ENCODE measurements around the gene RBBP8.
"Not testable (repeated sequence)": the region's sequence is repeated elsewhere in the genome, so short reads cannot be mapped to it uniquely, and the experiment has no call there.

Gene RBBP8

GRCh38 chr18:22933206-22933965, at the start of gene RBBP8:
Gene RBBP8 (plus strand): TSS chr18:22933328. CDS start chr18:22936852, 3,524 bp downstream.
- DNase-seq = peak; percentile 74

DNA sequence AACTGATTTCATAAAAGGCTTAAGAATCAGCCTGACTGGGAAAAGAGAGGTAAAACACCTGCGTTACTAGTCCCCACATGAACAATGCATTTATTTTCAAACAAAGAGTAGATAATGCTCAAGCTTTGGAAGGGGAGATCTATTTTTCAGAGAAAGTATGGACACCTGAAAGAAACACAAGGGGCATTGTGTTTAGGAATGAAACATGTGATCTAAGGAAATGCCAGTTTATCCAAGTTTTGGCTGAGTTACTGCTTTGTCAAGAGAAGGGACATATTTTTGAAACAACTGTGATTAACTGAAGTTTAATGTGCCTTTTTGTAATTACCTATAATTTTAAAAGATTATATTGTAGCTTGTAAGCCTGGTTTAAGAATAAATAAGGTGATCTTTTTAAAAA, 49.3 kb upstream of the RBBP8 start:
- DNase-seq = no peak

- DNase-seq = not testable (repeated sequence)
Observed at GRCh38 chr18:22885694-22886093, 47.4 kb upstream of the RBBP8 start.

DNA sequence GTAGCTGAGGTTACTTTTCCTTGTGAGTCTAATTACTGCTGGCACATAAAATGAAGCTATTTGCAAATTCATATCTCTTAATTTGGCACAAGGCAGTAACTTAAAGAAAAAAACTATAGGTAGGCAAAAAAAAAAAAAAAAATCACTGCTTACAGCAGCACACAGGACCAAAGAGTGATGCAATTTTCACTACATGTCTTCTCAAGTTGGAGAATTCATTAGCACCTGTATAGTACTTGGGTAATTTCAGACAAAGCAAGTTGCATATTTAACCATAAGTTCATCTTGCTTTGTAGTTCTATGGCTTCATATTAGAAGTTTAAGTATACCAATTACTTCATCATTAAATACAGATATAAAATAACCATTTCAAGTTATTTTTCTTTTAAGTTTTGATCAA, 33.7 kb upstream of the RBBP8 start:
- DNase-seq = no peak

DNA sequence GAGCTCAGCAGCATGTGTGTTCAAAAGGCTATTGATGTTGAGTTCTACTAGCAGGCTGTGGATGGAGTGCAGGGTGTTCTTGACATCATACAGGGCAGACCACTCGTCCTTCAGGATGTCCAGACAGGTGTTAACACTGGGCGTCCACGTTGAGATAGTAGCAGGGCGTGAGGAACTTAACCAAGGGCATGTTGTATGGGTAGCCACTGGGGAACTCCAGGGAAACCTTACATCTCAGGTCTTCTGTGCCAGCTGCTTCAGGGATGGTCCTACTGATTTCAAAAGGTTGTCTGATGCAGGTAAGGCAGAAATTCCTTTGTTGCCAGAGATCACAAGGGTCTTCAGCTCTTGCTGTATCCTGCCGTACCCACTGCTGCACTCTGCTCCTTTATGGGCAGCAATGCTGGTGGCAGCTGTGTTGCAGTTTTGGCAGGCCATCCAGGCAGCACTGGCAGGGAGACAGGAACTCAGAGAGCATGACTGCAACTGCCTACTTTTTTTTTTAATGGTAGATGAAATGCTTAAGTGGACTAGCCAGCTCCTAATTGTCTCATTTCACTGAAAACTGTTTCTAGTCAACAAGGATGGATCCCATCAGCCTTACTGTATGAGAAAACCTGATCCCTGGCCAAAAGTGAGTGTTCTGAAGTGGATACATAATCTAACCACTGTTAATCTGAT, 32.4 kb upstream of the RBBP8 start:
- DNase-seq = no peak

DNA sequence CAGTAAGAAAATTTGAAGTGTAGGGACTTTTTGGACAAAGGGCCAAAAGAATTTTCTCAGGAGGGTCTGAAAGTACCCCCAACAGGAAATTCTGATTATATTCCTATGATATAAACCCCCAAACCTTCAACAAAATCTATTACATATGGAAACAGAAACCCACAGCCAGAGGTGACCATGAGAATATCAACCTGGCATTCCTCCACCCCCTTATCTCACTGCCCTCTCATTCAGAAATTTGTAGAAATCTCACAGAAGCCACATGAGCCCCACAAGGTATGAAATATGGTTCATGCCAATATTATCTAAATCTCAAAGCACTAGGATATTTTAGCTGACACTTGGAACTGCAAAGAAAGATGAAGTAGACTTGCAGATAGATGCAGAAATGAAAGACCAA, 31.0 kb upstream of the RBBP8 start:
- no peak for DNase-seq

DNA sequence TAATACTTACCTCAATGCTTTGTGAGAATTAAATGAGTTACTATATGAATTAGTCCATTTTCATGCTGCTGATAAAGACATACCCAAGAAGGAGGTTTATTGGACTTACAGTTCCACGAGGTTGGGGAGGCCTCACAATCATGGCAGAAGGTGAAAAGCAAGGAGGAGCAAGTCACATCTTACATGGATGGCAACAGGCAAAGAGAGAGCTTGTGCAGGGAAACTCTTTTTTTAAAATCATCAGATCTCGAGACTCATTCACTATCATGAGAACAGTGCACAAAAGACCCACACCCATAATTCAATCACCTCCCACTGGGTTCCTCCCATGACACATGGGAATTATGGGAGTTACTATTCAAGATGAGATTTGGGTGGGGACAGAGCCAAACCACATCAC, 29.9 kb upstream of the RBBP8 start:
- not testable (repeated sequence) for DNase-seq

DNA sequence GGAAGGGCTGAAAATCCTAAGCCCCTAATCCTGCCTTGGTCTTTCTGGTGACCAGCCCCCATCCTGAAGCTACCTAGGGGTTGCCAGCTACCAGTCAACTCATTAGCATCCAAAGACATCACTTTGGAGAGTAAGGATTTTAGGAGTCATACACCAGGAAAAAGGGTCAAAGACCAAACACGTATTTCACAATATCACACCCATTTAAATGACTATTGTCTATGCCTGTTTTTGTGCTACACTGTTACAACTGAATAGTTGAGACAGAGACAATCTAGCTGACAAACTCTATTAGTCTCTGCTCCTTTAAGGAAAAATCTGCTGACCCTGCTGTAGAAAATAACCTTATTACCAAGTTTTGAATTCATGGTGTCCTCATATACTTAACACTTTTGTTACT, 21.0 kb upstream of the RBBP8 start:
- DNase-seq = no peak

- DNase-seq = no peak
Observed at GRCh38 chr18:22912835-22913234, 20.3 kb upstream of the RBBP8 start.

GRCh38 chr18:22913861-22914260, 19.3 kb upstream of the RBBP8 start:
- no peak for DNase-seq

DNA sequence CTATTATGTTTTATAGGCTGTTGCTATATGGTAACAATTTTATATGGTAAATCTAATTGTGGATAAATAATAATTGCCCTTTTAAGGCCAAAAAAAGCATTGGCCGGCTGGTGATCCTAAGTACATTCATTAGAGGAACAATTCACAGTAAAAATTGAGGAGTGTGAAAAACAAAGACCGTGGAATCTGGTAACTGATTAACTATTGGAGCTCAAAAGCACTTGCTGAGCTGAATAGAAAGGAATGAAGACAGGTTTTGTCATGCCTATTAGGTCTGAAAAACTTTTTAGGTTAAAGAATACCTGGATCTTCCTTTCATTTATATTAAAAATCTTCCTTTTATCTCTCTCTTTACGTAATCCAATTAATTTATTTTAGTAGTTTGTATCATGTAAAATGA, 18.5 kb upstream of the RBBP8 start:
- DNase-seq = no peak

GRCh38 chr18:22915337-22915736, 17.8 kb upstream of the RBBP8 start:
- no peak for DNase-seq

DNA sequence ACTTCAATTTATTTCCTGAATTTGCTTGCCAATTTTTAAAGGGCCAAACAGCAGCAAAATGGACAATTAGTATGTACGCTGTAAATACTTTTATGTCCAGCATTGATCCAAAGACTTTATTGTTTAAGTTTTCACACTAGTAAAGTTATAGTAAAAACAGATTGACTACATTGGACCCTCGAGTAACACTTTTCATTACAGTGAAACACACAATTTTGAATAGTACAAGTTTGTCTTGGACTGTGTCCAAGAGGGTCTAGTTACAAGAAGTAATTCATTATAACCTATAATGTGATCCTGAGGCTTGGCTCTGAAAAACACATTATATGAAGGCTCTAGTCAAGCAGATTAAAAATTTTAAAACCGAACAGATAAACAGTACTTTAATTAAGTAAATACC, 11.4 kb upstream of the RBBP8 start:
- DNase-seq = no peak

GRCh38 chr18:22924589-22924988, 8.5 kb upstream of the RBBP8 start:
- no peak for DNase-seq

DNA sequence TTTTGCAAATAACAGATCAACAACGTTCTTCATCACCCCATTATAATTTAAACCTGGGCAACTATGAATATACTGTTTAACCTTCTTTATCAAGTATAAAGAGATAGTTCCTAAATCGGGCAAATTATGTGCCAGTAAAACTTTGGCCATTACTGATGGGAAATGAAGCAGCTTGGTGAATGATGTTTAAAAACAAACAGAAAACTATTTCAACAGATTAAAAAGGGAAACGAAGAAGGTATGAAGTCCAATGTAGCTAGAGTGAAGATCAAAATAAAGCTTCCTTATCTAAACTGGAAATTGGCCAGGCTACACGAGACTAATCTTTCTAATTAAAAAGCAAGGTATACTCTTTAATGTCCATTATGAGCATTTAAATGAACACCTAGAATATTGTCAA, 6.7 kb upstream of the RBBP8 start:
- DNase-seq = no peak

GRCh38 chr18:22928339-22928738, 4.8 kb upstream of the RBBP8 start:
- no peak for DNase-seq

DNA sequence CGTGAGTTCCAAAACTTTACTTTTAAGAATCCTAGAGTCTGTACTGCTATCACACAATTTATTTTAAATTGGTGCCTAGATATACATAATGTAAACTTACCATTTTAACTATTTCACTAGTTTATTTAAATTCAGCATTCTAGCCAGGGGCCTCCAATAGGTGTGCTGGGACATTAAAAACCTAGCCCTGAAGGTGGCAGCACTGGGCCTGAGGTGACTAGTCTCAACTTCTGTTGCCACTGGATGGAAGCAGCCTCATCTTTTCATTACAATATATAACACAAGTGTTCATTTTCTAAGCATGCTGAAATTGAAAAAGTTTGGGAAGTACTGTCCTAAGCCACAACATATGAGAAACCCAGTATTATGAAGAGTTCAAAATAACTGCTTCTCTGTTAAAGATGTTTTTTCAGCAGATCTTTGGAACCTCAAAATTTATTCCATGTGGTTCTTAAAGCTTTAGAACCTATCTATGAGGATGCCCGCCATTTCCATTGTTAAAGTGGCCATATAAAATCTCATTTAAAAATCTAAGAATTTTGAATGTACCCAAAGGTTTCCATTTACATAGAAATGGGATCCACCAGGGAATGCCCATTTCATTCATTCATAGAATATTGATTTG, 2.9 kb upstream of the RBBP8 start:
- peak; percentile 80 for DNase-seq

DNA sequence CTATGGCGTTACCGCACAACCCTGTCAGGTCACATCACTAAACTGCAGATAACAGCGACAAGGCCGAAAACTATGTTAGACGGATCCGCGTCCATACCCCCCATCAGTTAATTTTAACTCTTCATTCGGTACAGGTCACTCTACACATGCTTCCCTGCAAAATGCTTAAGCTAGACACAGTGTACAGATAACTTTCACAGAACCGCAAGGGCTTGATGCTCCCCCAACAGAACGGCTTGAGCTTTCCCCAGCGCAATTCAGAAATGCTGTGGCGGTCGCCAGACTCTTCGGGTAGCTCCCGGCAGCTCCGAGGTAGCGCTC, 283 bp upstream of the RBBP8 start:
- no peak for DNase-seq

- no peak for DNase-seq
Observed at GRCh38 chr18:22933966-22934423, 867 bp downstream of the RBBP8 start.

DNA sequence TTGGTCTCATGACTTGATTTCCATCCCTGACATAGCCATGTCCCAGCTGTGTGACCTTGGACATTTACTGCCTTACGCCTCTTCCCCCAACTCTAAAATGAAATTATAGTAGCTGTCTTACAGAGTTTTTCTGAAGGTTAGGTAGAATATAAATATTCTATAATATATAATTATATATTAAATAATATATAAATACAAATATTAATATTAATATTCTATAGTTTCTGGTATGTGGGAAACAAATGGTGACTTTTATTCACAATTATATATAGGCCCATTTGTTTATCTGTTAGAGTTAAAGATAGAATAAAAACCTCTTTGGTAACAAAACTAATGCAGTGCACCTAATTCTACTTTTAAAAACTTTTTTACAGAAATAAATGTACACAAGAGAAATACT, 1.7 kb downstream of the RBBP8 start:
- no peak for DNase-seq

DNA sequence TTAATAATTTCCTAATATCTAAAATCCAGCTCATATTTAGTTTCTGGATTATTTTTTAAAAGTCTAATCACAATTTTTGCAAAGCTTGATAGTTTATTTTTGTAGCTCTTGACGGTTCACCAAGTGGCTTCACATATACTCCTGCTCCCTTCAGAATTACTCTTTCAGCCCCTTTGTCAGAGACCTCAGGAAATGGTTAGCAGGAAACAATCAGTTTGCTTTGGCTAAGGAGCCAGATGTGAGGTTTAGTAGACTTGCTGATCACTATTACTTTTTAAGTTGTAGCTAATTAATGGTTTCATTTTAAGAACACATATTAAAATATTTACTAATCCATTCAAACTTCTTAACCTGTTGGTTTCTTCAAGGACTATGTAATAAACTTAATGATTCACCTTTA, 2.3 kb downstream of the RBBP8 start:
- DNase-seq = no peak

DNA sequence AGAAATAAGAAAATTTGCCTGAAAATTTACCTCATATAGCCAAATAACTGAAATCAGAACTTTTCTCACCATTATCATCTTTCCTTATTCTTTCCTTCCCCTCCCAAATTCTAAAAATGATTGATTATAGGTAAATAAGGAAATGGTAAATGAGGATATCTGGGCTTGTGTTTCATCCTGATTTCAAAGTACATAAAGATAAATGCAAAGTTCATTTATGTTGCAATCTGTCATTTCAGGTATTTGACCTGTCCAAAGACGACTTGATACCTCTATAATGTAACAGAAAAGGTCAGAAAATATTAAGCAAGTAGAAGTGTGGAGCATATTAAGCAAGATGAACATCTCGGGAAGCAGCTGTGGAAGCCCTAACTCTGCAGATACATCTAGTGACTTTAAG, 3.4 kb downstream of the RBBP8 start:
- DNase-seq = no peak

DNA sequence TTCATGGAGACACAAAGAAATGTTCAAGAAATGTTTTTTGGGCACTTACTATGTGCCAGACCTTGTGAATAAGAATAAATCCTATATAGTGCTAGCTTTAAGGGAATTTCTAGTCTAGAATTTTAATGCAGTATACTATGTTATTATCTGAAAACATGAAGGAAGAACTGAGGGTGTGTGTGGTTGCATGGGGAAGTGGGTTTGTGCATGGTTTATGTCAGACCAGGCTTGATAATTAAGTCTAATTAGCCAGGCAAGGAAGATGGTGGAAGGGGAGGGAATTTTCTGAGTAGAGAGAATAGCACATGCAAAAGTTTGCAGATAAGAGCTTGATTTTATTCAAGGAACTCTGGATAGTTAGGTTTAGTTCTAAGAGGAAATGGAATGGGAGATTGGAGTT, 6.5 kb downstream of the RBBP8 start:
- DNase-seq = no peak

DNA sequence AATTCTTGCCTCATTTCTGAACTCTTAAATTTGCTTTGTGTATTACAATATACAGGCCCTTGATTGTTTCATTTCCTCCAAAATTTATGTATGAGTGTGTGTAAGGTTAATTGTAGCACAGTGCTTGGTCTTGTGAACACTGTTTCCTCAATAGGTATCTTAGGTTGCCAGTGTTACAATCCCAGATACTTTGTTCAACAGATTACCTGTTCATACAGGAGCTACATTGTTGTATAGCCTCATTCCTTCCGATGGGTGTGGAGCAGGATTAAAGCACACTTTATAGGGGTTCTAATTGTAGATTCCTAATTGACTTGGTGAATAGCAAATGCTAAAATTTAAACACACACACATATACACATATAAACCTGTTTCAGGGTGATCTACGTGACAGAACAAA, 10.7 kb downstream of the RBBP8 start:
- DNase-seq = no peak

All from activated gamma-delta T cell treated with Interleukin-2 at 50 U/mL for 16 hours (primary cell).